Activated gamma-delta T cell treated with Interleukin-2 at 50 U/mL for 16 hours (primary cell): ENCODE data around the gene LMAN1L.
A peak's percentile ranks its signal among the peaks of the same experiment; 100 is the strongest.

Source experiments
- DNase-seq: peaks from one replicate; pipeline ENCODE4 v3.0.0-alpha.2; 2020

The LMAN1L gene

DNA sequence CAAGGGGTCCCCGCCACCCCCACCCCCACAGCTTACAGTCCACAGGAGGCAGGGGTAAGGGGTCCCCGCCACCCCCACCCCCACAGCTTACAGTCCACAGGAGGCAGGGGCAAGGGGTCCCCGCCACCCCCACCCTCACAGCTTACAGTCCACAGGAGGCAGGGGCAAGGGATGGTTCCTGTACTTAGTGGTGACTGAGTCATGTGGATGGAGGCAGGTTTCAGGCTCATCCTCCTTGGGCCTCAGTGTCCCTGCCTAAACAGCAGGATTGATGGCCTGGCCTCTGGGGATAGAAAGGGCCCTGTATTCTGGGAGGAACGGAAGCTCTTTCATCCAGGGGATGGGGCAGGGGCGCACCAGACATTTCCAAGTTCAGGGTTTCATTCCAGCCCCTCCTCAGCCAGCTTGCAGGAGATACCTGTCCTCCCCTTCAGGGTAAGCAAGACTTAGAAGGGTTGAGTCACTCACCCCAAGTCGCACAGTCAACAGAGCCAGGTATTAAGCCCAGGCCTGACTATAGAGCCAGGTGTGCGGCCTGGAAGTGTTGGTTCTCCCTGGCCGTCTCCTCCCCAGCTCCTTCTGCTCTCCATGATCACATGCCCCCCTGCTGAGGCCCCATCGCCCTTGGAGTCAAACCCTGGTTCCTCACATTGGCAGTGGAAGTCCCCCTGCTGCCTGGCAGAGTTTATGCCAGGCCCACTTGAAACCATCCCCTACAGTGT is 18.2 kb upstream of the LMAN1L start:
- DNase-seq: no peak

DNA sequence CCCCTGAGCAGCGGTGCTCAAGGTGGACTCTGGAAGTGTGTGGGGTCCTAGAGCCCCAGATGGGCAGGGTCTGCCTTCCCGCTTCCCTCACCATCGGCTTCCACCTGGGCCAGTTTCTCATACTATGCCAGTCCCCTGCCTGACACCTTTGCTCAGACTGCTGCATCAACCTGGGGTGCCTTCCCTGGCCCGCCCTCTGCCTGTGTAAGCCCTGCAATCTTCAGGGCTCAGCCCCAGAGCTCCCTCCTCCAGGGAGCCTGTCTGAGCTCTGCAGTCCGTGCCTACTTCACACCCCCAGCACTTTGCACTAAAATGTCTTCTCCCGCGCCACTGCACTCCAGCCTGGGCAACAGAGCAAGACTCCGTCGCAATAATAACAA is 17.7 kb upstream of the LMAN1L start:
- no peak for DNase-seq

DNA sequence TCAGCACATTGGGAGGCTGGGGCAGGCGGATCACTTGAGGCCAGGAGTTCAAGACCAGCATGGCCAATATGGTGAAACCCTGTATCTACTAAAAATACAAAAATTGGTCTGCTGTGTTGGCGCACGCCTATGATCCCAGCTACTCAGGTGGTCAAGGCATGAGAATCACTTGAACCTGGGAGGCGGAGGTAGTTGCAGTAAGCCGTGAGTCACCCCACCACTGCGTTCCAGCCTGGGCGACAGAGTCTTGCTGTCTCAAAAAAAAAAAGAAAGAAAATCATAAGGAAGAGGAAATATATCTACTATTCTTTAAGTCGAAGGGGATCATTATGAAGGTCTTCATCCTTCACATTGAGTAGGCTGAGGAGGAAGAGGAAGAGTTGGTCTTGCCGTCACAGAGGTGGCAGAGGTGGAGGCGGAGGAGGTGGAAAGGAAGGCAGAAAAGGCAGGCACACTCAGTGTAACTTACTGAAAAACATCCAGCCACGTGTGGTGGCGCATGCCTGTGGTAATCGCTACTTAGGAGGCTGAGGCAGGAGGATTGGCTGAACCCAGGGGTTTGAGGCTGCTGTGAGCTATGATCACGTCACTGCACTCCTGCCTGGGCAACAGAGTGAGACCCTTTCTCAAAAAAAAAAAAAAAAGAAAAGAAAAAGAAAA is 16.5 kb upstream of the LMAN1L start:
- no peak for DNase-seq

DNA sequence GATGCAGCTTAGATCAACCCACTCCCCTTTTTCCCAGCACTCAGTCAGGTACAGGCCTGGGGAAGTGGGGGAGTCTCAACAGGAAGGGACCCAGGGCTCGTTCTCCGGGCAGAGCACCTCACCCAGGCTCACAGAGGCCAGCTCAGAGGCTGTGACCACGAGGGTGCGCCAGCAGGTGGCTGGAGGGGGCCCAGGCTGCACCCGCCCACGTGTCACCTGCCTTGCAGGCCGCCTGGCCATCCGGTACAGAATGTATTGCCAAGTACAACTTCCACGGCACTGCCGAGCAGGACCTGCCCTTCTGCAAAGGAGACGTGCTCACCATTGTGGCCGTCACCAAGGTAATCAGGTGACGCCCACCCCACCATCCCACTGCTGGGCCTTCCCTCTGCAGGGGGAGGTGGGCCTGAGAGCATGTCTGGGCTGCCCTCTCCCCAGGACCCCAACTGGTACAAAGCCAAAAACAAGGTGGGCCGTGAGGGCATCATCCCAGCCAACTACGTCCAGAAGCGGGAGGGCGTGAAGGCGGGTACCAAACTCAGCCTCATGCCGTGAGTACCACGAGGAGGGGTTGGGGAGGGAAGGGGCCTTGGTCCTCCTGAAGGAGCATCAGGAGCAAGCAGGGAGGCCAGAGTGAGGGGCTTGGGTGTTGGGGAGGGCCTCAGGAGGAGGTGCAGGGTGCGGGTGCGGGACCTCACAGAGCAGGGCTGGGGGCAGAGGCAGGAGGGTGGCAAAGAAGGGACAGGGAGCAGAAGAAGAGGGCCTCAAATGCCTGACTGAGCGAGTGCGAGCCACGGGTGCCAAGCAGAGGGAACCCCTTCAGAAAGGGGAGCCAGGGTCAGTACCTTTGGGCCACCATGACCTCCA is 14.0 kb upstream of the LMAN1L start:
- DNase-seq: no peak

DNA sequence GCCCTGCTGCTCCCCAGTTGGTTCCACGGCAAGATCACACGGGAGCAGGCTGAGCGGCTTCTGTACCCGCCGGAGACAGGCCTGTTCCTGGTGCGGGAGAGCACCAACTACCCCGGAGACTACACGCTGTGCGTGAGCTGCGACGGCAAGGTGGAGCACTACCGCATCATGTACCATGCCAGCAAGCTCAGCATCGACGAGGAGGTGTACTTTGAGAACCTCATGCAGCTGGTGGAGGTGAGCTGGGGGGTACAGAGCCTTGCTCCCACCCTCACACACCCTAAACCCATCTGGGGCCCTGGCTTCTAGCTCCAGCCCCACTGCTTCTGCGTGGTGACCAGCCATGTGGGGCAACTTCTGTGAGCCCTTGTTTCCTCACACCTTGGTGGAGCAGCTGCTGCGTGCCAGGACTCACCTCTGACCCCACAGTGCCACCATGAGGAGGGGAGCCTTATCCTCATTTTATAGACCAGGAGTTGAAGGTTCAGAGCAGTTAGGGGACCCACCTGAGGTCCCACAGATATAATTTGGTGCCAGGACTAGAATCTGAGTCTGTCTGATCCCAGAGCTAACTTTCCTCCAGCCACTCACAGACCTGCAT is 13.3 kb upstream of the LMAN1L start:
- DNase-seq: no peak

DNA sequence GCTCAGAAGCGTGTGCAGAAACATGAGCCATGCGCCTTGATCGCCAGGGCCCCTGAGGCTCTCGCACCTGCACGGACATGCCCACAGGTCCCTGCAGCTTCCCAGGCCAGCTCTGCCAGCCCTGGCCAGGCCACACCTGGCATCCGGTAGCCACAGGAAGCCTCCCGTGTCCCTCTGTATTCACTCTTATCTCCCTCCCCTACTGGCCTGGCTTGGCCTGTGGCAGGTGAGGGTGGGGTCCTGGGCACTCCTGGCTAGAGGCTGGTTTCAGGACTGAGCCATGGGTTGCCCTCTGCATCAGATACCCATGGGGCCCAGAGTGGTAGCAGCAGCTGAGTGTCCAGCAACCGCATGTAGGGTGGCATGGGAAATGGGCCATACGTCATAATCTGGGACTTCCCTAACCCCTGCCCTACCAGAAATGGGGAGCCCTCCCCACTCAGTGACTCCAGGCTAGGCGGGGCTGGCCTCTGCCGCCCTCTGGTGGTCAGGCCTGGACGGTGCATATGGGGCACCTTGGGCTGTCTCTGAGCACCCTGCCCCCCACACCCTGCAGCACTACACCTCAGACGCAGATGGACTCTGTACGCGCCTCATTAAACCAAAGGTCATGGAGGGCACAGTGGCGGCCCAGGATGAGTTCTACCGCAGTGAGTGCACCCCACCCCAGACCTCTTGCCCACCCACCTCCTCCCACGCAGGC is 12.6 kb upstream of the LMAN1L start:
- peak; percentile 85 for DNase-seq

DNA sequence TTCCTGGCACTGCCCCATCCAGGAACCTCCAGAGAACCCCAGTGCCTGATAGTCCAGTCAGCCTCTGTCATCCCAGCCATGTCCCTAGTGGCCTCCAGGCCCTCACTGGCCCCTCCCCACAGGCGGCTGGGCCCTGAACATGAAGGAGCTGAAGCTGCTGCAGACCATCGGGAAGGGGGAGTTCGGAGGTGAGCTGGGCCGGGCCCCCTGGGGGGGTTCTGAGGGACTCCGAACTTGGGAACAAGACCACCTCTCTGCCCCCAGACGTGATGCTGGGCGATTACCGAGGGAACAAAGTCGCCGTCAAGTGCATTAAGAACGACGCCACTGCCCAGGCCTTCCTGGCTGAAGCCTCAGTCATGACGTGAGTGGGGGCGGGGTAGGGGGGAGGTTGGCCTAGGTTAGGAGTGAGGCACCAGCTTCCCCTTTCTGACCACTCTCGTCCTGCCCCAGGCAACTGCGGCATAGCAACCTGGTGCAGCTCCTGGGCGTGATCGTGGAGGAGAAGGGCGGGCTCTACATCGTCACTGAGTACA is 12.0 kb upstream of the LMAN1L start:
- DNase-seq: no peak

DNA sequence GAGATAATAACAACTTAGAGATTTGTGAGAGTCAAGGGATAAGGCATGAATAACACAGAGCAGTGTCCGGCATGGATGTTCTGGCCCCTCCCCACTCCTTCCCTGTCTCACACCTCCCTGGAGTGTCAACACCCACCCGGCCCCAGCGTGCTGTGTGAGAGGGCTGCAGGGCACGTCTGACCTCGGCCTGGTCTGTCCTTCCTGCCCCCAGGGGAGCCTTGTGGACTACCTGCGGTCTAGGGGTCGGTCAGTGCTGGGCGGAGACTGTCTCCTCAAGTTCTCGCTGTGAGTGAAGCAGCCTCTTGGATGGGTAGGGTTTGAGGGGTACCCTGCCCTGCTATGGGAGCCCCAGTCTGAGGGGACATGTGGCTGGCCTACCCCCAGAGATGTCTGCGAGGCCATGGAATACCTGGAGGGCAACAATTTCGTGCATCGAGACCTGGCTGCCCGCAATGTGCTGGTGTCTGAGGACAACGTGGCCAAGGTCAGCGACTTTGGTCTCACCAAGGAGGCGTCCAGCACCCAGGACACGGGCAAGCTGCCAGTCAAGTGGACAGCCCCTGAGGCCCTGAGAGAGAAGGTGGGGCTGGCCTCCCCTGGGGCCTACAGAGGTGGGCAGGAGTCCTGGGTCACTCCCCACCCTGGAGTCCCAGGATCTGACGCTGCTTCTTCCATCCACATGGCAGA is 11.2 kb upstream of the LMAN1L start:
- no peak for DNase-seq

DNA sequence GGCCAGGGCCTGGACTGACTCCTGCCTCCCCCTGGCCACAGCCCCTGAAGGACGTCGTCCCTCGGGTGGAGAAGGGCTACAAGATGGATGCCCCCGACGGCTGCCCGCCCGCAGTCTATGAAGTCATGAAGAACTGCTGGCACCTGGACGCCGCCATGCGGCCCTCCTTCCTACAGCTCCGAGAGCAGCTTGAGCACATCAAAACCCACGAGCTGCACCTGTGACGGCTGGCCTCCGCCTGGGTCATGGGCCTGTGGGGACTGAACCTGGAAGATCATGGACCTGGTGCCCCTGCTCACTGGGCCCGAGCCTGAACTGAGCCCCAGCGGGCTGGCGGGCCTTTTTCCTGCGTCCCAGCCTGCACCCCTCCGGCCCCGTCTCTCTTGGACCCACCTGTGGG is 10.3 kb upstream of the LMAN1L start:
- no peak for DNase-seq

DNA sequence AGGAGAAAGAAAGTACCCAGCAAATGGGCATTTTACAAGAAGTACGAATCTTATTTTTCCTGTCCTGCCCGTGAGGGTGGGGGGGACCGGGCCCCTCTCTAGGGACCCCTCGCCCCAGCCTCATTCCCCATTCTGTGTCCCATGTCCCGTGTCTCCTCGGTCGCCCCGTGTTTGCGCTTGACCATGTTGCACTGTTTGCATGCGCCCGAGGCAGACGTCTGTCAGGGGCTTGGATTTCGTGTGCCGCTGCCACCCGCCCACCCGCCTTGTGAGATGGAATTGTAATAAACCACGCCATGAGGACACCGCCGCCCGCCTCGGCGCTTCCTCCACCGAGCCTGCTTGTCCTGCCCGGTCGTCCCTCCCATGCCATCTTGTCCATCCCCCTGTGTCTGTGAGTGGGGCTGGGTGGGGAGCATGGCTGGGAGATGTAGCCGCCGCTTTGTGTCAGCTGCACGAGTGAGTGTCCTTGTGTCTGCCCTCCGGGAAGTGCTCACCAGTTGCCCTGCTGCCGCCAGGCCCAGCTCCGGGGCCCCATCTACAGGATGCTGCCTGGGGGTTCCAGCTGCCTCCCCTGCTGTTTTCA is 9.7 kb upstream of the LMAN1L start:
- DNase-seq: no peak

DNA sequence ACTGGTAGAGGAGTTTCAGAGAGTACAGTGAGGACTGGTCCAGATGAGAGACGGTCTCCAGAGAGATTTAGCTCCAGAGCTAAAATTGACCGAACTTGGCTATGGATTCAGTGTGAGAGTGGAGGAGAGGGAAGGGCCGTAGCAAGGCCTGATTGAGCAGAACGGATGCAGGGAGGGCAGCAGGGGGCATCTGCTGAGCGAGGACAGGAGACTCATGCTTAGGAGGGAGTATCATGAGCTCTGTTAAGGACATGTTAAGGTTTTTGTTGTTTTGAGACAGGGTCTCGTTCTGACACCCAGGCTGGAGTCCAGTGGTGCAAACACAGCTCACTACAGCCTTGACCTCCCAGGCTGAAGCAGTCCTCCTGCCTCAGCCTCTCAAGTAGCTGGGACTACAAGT is 7.7 kb upstream of the LMAN1L start:
- no peak for DNase-seq

DNA sequence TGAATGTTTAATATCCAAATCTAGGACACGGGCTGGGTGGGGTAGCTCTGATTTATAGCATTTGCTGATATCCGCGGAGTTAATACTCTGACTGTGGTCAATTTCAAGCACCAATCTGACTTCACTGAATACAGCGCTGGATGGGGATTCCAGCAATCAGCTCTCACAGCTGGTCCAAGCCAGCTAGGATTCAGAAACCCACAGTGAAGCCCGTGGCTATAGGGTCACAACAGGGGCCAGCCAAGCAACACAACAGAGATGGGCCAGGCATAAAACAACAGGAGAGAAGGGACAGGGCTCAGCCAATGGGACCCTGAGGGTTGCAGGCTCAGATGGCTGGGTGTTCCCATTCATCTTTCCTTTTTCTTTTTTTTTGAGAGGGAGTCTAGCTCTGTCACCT is 5.4 kb upstream of the LMAN1L start:
- DNase-seq: no peak

DNA sequence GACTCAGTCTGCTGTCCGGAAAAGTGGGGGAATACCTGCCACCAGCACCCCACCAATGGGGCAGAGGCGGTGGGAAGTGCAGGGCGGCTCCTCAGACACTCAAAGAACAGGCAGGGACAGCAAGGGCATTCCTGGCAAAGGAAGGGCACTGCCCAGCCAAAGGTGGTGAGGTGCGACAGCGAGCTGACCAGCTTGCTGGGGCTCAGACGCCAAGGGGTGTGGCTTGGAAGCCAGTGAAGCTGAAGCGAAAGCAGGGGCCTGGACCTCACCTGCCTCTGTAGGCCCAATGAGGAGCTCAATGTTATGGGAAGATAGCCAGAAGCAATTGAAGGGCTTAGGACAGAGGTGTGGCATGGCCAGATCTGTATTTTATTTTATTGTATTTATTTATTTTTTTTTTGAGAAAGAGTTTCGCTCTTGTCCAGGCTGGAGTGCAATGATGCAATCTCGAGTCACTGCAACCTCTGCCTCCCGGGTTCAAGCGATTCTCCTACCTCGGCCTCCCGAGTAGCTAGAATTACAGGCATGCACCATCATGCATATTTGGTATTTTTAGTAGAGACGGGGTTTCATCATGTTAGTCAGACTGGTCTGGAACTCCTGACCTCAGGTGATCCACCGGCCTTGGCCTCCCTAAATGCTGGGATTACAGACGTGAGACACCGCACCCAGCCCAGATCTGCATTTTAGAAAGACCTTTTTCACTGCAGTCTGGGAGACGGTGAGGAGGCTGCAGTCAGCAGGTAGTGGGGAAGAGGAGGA is 4.4 kb upstream of the LMAN1L start:
- DNase-seq: no peak

DNA sequence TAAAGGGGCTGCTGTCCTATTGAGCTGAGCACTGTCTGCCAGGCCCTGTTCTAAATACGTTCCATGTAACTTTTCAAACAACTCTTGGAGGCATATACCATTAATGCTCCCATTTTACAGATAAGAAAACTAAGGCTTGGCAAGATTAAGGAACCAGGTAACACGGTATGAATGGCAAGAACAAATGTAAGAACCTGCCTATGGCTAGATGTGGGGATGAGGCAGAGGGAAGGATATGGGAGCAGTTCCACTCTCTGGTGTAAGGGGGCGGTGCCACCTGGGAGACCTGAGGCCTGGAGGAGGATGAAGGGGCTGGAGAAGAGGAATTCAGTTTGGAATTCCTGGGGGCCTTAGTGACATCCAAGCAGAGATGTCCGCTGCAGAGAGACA is 3.8 kb upstream of the LMAN1L start:
- no peak for DNase-seq

DNA sequence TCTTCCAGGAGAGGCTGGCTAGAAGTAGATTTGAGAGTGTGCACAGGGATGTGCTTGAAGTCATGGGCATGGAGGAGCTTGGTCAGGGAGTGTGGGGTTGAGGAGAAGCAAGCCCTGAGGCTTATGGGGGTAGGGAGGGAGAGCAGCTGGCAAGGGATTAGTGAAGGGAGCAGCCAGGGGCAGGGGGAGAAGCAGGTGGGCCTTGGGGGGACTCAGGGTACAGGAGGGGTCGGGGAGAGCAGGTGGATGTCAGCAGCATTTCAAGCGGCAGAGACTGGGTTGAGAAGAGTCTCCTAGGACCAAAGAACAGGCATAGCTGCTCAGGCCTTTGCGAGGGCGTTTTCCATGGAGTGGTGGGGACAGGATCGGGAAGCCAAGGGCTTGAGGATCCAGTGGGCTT is 3.4 kb upstream of the LMAN1L start:
- DNase-seq: no peak

DNA sequence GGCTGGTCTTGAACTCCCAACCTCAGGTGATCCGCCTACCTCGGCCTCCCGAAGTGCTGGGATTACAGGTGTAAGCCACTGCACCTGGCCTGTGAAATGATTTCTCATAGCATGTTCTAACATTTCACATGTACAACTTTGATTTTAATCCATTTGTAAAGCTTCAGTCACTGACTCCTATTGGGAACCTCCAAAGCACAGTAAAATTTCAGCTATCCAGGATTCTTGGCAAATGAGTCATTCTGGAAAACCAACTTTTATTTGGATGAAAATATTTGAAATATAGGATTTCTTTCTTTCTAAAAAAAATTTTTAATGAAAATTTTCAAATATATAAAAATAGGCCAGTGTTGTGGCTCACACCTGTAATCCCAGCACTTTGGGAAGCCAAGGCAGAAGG is 2.7 kb upstream of the LMAN1L start:
- DNase-seq: no peak

DNA sequence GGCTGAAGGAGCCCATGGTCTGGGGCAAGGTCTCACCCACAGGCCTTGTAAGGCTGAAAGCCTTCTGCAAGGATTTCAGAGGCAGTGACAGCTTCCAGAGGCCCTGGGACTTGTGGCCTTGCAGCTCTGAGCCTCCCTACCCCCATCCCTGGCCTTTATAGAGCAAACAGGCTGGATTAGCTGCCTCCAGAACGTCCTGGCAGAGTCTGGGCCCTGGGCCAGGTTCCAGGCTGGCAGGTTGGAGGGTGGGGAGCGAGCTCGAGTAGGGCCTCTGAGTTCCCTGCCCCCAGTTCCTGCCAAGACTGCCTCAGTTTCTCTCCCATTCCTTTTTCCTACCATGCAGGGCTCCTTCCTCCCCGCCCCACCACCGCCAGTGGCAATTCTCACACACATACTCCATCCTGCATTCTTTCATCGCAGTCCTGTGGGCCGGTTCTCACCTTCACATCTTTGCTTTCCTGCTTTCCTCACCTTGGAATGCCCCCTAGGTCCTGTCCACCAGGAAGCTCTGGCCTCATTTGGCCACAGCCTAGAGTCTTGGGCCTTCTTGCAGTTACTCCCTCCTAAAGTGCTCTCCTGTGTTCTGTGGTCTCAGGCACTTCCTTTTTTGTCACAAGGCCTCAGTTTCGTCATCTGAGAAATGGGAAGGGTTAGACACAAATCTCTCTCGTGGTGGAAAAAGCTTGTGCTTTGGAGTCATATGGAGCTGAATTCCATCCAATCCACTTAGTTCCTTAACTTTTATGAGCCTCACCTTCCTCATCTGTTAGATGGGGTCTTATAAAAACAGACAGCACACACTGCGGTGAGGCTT is 2.7 kb downstream of the LMAN1L start:
- no peak for DNase-seq

DNA sequence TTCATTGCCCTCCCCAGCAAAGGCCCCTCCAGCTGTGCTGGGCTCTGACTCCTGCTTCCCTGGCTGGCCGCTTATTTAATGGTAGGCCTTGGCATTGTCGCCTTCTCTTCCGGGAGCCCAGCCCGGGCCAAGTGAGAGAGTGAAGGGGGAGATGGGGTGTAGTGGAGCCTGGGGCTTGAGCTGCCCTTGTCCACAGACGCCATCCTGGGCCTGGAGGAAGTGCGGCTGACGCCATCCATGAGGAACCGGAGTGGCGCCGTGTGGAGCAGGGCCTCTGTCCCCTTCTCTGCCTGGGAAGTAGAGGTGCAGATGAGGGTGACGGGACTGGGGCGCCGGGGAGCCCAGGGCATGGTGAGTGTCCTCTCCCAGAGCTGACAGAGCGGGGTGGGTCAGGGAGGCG is 3.3 kb downstream of the LMAN1L start:
- DNase-seq: no peak

DNA sequence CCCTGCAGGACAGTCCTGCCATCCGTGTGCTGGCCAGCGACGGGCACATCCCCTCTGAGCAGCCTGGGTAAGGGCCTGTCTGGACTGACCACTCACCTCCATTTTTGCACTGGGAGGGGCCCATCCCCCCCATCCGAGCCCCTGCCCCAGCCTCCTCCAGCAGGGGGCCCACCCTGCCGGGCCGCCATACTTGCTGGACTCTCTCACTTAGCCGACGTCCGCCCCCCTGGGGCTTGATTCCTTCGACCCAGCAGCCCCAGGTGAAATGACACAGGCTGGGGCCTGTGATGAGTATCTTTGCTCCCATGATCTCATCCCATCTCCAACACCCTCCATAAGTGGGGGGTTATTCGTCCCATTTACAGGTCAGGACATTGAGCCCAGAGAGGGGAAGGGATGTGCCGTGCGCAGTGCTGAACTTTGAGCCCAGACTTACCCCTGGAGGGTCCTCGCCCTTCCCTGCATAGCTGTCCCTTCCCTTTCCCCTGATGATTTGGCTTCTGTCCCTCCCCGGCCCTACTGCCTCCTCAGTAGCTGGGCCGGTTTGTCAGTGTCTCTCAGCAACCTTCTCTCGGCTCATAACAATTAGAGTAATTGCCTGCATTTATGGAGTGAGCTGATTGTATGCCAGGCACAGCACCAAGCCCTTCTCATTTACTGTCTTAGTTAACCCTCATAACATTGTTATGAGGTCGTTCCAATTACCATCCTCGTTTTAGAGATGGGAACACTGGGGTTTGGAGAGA is 4.2 kb downstream of the LMAN1L start:
- no peak for DNase-seq
